WI38 (cell line): Measurements from ENCODE around the gene ZMIZ1.

Experiments
- H3K4me3 ChIP-seq: 2 replicates; pipeline ENCODE4 v1.5.1; 2011; ENCODE audit warnings: low read depth, mild to moderate bottlenecking, control low read depth, low read length
- CTCF ChIP-seq: IDR thresholded peaks from 2 replicates; pipeline ENCODE4 v1.5.1; 2012; ENCODE audit warnings: low read depth, mild to moderate bottlenecking, control low read depth, low read length

The ZMIZ1 gene

GRCh38 chr10:79244841-79245504 lies 176.2 kb downstream of the ZMIZ1 start:
- TF ChIP-seq CTCF, result no peak
- no peak overlapping the region for H3K4me3 ChIP-seq

GRCh38 chr10:79245539-79246208 lies 176.9 kb downstream of the ZMIZ1 start:
- no peak for TF ChIP-seq CTCF
- H3K4me3 ChIP-seq, result no peak overlapping the region

- TF ChIP-seq CTCF, result no peak
- H3K4me3 ChIP-seq, result no peak overlapping the region
These were observed 177.4 kb downstream of the ZMIZ1 start for GRCh38 chr10:79246209-79246581.

GRCh38 chr10:79246606-79247275 lies 178.0 kb downstream of the ZMIZ1 start:
- no peak overlapping the region for H3K4me3 ChIP-seq
- no peak for TF ChIP-seq CTCF

GRCh38 chr10:79247373-79248137 lies 178.8 kb downstream of the ZMIZ1 start:
- H3K4me3 ChIP-seq, result no peak overlapping the region
- no peak for TF ChIP-seq CTCF

GRCh38 chr10:79248341-79249185 lies 179.8 kb downstream of the ZMIZ1 start:
- H3K4me3 ChIP-seq, result no peak overlapping the region
- no peak for TF ChIP-seq CTCF
